PFSK-1 (cell line): ENCODE data around the gene NRG3.
A peak's percentile ranks its signal among the peaks of the same experiment; 100 is the strongest.

Source experiments
- POLR2AphosphoS5 ChIP-seq: IDR thresholded peaks from 2 replicates; pipeline ENCODE4 v1.6.1; 2012; ENCODE audit warnings: low read depth, mild to moderate bottlenecking, control low read depth, low read length, moderate library complexity
- REST ChIP-seq, 2 experiments: IDR thresholded peaks; 2 replicates each; pipeline versions ENCODE4 v1.6.1 to v1.8.0; 2011 to 2012; ENCODE audit warnings: low read depth in 2 of 2, low read length in 2 of 2, control low read depth in 1 of 2, inconsistent platforms in 1 of 2, mild to moderate bottlenecking in 1 of 2, moderate library complexity in 1 of 2; ENCODE audit not compliant: insufficient read depth in 1 of 2
- SIN3A ChIP-seq: IDR thresholded peaks from 2 replicates; pipeline ENCODE4 v1.6.1; 2012; ENCODE audit warnings: mild to moderate bottlenecking, low read length, moderate library complexity, borderline replicate concordance; ENCODE audit not compliant: insufficient read depth
- TAF1 ChIP-seq: IDR thresholded peaks from 2 replicates; pipeline ENCODE4 v1.6.1; 2012; ENCODE audit warnings: low read length, control low read depth, borderline replicate concordance; ENCODE audit not compliant: insufficient read depth

- TF ChIP-seq SIN3A (no peak), REST (IDR thresholded peaks at IDR 0.05; ENCODE audit: insufficient read depth in 1 of 2, low read depth in 2 of 2, low read length in 2 of 2) (0 out of 4 replicates have a peak, but pooled peaks of 1 of the 2 experiments have one; percentile 14), TAF1 (no peak), POLR2AphosphoS5 (no peak)
Observed at GRCh38 chr10:82211346-82211745, 336.4 kb downstream of the NRG3 start.
